ENCODE measurements around the gene SCLY. TPM values are rescaled to one million over a fixed set of nuclear protein-coding genes. Genes with fewer than 3 reads are reported as not detected.
"Not testable (repeated sequence)": the region's sequence is repeated elsewhere in the genome, so short reads cannot be mapped to it uniquely, and the experiment has no call there.

The SCLY gene
- total and polyA plus RNA-seq, 4 donors, result 7.8 to 16.1 (median 12.1) TPM

DNA sequence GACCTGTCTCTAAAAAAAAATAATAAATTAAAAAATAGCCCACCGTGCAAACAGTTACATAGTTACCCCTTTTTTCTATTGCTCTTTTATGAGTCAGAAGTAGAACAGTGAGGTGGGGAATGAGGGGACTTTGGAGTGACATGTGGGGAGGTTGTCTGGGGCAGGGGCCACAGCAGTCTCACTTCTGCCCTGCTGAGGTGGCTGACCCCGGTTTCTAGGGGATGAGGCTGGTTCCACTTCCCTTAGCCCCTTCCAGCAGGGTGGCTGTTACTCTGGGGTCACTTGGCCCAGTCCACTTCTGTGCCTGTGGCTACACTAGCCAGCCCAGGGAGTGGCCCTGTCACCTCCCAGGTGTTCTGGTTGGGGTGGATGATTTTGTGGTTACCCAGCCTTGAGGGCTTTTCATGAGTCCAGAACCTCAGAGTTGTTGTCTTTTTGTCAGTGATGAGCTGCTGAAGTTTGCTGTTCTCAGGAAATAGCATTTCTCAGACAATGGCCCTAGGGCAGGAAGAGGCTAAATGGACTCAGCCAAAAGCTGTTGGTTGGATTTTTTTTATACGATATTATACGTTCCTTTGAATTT lies 28.0 kb upstream of the SCLY start:
- peaks cover 0 to 3% (median 0%) of the 10 kb centered on the region in 5 donors for H3K4me1 ChIP-seq (ENCODE audit: control insufficient read depth in 5 of 5, insufficient read depth in 5 of 5, low read length in 5 of 5)
- TF ChIP-seq, protein P1, sequence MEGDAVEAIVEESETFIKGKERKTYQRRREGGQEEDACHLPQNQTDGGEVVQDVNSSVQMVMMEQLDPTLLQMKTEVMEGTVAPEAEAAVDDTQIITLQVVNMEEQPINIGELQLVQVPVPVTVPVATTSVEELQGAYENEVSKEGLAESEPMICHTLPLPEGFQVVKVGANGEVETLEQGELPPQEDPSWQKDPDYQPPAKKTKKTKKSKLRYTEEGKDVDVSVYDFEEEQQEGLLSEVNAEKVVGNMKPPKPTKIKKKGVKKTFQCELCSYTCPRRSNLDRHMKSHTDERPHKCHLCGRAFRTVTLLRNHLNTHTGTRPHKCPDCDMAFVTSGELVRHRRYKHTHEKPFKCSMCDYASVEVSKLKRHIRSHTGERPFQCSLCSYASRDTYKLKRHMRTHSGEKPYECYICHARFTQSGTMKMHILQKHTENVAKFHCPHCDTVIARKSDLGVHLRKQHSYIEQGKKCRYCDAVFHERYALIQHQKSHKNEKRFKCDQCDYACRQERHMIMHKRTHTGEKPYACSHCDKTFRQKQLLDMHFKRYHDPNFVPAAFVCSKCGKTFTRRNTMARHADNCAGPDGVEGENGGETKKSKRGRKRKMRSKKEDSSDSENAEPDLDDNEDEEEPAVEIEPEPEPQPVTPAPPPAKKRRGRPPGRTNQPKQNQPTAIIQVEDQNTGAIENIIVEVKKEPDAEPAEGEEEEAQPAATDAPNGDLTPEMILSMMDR (IDR thresholded peaks at IDR 0.05; ENCODE audit: control extremely low read depth, extremely low read depth), result no peak
- H3K9ac ChIP-seq (ENCODE audit: insufficient read depth in 1 of 2, low read length in 2 of 2), result no peak overlapping the region
- H3K36me3 ChIP-seq (ENCODE audit: control insufficient read depth in 4 of 4, insufficient read depth in 4 of 4, low read length in 4 of 4), result peaks cover 4 to 33% (median 10%) of the 10 kb centered on the region in 4 donors
- H3K4me3 ChIP-seq, result no peak overlapping the region
- 62 to 64% methylated on average over 4 of the region's 4 CpGs for WGBS, 2 donors
- ATAC-seq (ENCODE audit: insufficient read depth, low FRiP score) (no peak), DNase-seq (no peak)
- no peaks in the 10 kb centered on the region for H3K27me3 ChIP-seq (ENCODE audit: control insufficient read depth in 3 of 3, insufficient read depth in 3 of 3, low read length in 2 of 3)
- H3K9me3 ChIP-seq (ENCODE audit: control insufficient read depth in 4 of 4, insufficient read depth in 3 of 4, low read length in 3 of 4), result peaks cover 0 to 2% (median 0%) of the 10 kb centered on the region in 4 donors
- no peak overlapping the region for H3K27ac ChIP-seq (ENCODE audit: low read depth in 1 of 2, low read length in 1 of 2)

DNA sequence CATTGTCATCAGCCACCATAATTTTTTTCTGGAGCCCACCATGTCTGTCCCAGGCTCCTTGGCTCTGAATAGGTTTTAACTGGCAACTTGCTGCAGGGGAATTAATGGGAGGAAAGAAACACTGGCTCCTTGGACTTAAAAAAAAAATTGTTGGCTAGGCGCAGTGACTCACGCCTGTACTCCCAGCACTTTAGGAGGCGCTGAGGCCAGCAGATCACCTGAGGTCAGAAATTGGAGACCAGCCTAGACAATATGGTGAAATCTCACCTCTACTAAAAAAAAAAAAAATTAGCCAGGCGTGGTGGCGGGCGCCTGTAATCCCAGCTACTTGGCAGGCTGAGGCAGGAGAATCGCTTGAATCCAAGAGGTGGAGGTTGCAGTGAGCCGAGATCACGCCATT lies 26.8 kb upstream of the SCLY start:
- H3K9me3 ChIP-seq (ENCODE audit: control insufficient read depth in 4 of 4, insufficient read depth in 3 of 4, low read length in 3 of 4); H3K4me1 ChIP-seq (ENCODE audit: control insufficient read depth in 5 of 5, insufficient read depth in 5 of 5, low read length in 5 of 5): not testable (repeated sequence)
- WGBS, 2 donors, result 99% methylated on average over 9 of the region's 9 CpGs

GRCh38 chr2:238038203-238038602 lies 22.6 kb upstream of the SCLY start:
- DNase-seq, result no peak
- peaks cover 0 to 2% (median 0%) of the 10 kb centered on the region in 5 donors for H3K4me1 ChIP-seq (ENCODE audit: control insufficient read depth in 5 of 5, insufficient read depth in 5 of 5, low read length in 5 of 5)
- no peaks in the 10 kb centered on the region for H3K9me3 ChIP-seq (ENCODE audit: control insufficient read depth in 4 of 4, insufficient read depth in 3 of 4, low read length in 3 of 4)
- no peak overlapping the region for H3K9ac ChIP-seq (ENCODE audit: insufficient read depth in 1 of 2, low read length in 2 of 2)
- H3K36me3 ChIP-seq (ENCODE audit: control insufficient read depth in 4 of 4, insufficient read depth in 4 of 4, low read length in 4 of 4), result peaks cover 0 to 38% (median 9%) of the 10 kb centered on the region in 4 donors
- no peaks in the 10 kb centered on the region for H3K27me3 ChIP-seq (ENCODE audit: control insufficient read depth in 3 of 3, insufficient read depth in 3 of 3, low read length in 2 of 3)
- no peak overlapping the region for H3K4me3 ChIP-seq
- TF ChIP-seq, protein P1 (IDR thresholded peaks at IDR 0.05; ENCODE audit: control extremely low read depth, extremely low read depth), result no peak
- H3K27ac ChIP-seq (ENCODE audit: low read depth in 1 of 2, low read length in 1 of 2), result no peak overlapping the region
- ATAC-seq (ENCODE audit: insufficient read depth, low FRiP score), result no peak
- WGBS, 2 donors, result 97 to 98% methylated on average over 8 of the region's 8 CpGs

More for the DNA sequence above, 26.8 kb upstream of the SCLY start:
- H3K36me3 ChIP-seq (ENCODE audit: control insufficient read depth in 4 of 4, insufficient read depth in 4 of 4, low read length in 4 of 4), result peaks cover 4 to 38% (median 13%) of the 10 kb centered on the region in 4 donors
- ATAC-seq (ENCODE audit: insufficient read depth, low FRiP score); H3K27me3 ChIP-seq (ENCODE audit: control insufficient read depth in 3 of 3, insufficient read depth in 3 of 3, low read length in 2 of 3); H3K4me3 ChIP-seq; DNase-seq; H3K9ac ChIP-seq (ENCODE audit: insufficient read depth in 1 of 2, low read length in 2 of 2); H3K27ac ChIP-seq (ENCODE audit: low read depth in 1 of 2, low read length in 1 of 2): not testable (repeated sequence)

GRCh38 chr2:238039151-238039550 lies 21.6 kb upstream of the SCLY start:
- Histone ChIP-seq H3K27ac (ENCODE audit: low read depth in 1 of 2, low read length in 1 of 2) (no peak overlapping the region), H3K9me3 (ENCODE audit: control insufficient read depth in 4 of 4, insufficient read depth in 3 of 4, low read length in 3 of 4) (no peaks in the 10 kb centered on the region), H3K36me3 (ENCODE audit: control insufficient read depth in 4 of 4, insufficient read depth in 4 of 4, low read length in 4 of 4) (peaks cover 0 to 44% (median 10%) of the 10 kb centered on the region in 4 donors), H3K27me3 (ENCODE audit: control insufficient read depth in 3 of 3, insufficient read depth in 3 of 3, low read length in 2 of 3) (no peaks in the 10 kb centered on the region), H3K4me1 (ENCODE audit: control insufficient read depth in 5 of 5, insufficient read depth in 5 of 5, low read length in 5 of 5) (peaks cover 0 to 2% (median 0%) of the 10 kb centered on the region in 5 donors), H3K9ac (ENCODE audit: insufficient read depth in 1 of 2, low read length in 2 of 2) (no peak overlapping the region), H3K4me3 (no peak overlapping the region)
- 90% methylated on average over 6 of the region's 6 CpGs for WGBS, 2 donors
- no peak for DNase-seq
- TF ChIP-seq, protein P1 (IDR thresholded peaks at IDR 0.05; ENCODE audit: control extremely low read depth, extremely low read depth), result no peak
- no peak for ATAC-seq (ENCODE audit: insufficient read depth, low FRiP score)
